Liver (tissue), 9 donors: ENCODE measurements around the gene ADPGK. TPM values are rescaled to one million over a fixed set of nuclear protein-coding genes. Genes with fewer than 3 reads are reported as not detected.

Experiments used
- DNase-seq: peaks from one replicate; pipeline ENCODE4 v3.0.0-alpha.2; 2017; ENCODE audit warnings: low spot score
- H3K27ac ChIP-seq, 2 donors: one replicate each; pipeline ENCODE4 v1.7.0; 2013; ENCODE audit warnings: inconsistent platforms in 2 of 2, low read length in 2 of 2, control low read depth in 1 of 2, low read depth in 1 of 2, mild to moderate bottlenecking in 1 of 2
- H3K27me3 ChIP-seq, 4 donors: one replicate each; pipeline versions ENCODE4 v1.6.1 to v1.7.0; 2013; ENCODE audit warnings: low read length in 3 of 4, inconsistent platforms in 1 of 4, mild to moderate bottlenecking in 1 of 4, moderate library complexity in 1 of 4; ENCODE audit not compliant: control insufficient read depth in 4 of 4, insufficient read depth in 4 of 4
- H3K36me3 ChIP-seq, 4 donors: one replicate each; pipeline versions ENCODE4 v1.6.1 to v1.7.0; 2013; ENCODE audit warnings: low read length in 3 of 4, mild to moderate bottlenecking in 3 of 4, low read depth in 1 of 4, moderate library complexity in 1 of 4; ENCODE audit not compliant: control insufficient read depth in 4 of 4, insufficient read depth in 3 of 4
- H3K4me1 ChIP-seq, 4 donors: one replicate each; pipeline versions ENCODE4 v1.6.1 to v1.7.0; 2013; ENCODE audit warnings: low read length in 3 of 4, mild to moderate bottlenecking in 3 of 4, moderate library complexity in 1 of 4; ENCODE audit not compliant: control insufficient read depth in 4 of 4, insufficient read depth in 4 of 4
- H3K4me3 ChIP-seq, 3 donors: one replicate each; pipeline versions ENCODE4 v1.6.1 to v1.7.0; 2013; ENCODE audit warnings: low read length in 3 of 3, control low read depth in 1 of 3, low read depth in 1 of 3, mild to moderate bottlenecking in 1 of 3
- H3K9ac ChIP-seq, 2 donors: one replicate each; pipeline ENCODE4 v1.7.0; 2013; ENCODE audit warnings: low read length in 2 of 2, mild to moderate bottlenecking in 2 of 2, moderate library complexity in 2 of 2, control low read depth in 1 of 2, low read depth in 1 of 2
- H3K9me3 ChIP-seq, 4 donors: one replicate each; pipeline versions ENCODE4 v1.6.1 to v1.7.0; 2013; ENCODE audit warnings: low read length in 3 of 4; ENCODE audit not compliant: control insufficient read depth in 4 of 4
- ATF3 ChIP-seq: IDR thresholded peaks from 2 replicates; pipeline ENCODE4 v1.6.1; 2016; ENCODE audit warnings: antibody characterized with exemption
- CTCF ChIP-seq: fragments of 150-350 bp; IDR thresholded peaks from 2 replicates; pipeline ENCODE4 v1.5.1; 2017; ENCODE audit warnings: improper control_type of control experiment, low read depth, low read length; ENCODE audit not compliant: missing input control
- EGR1 ChIP-seq, 2 donors: IDR thresholded peaks; 2 replicates each; pipeline ENCODE4 v1.6.1; 2016 to 2018; ENCODE audit warnings: antibody characterized with exemption in 2 of 2, low read depth in 2 of 2
- FOXA1 ChIP-seq: IDR thresholded peaks from 2 replicates; pipeline ENCODE4 v1.6.1; 2016; ENCODE audit warnings: antibody characterized with exemption
- FOXA2 ChIP-seq: IDR thresholded peaks from 2 replicates; pipeline ENCODE4 v1.6.1; 2016; ENCODE audit warnings: antibody characterized with exemption
- HNF4G ChIP-seq: IDR thresholded peaks from 2 replicates; pipeline ENCODE4 v1.6.1; 2016; ENCODE audit warnings: antibody characterized with exemption
- JUND ChIP-seq, 2 donors: IDR thresholded peaks; 2 replicates each; pipeline ENCODE4 v1.6.1; 2016; ENCODE audit warnings: antibody characterized with exemption in 2 of 2
- MAX ChIP-seq: IDR thresholded peaks from 2 replicates; pipeline ENCODE4 v1.6.1; 2016; ENCODE audit warnings: antibody characterized with exemption
- RAD21 ChIP-seq, 2 donors: IDR thresholded peaks; 2 replicates each; pipeline ENCODE4 v1.6.1; 2016; ENCODE audit warnings: antibody characterized with exemption in 2 of 2, mild to moderate bottlenecking in 2 of 2
- REST ChIP-seq: IDR thresholded peaks from 2 replicates; pipeline ENCODE4 v1.6.1; 2016; ENCODE audit warnings: antibody characterized with exemption, mild to moderate bottlenecking
- RXRA ChIP-seq, 2 donors: IDR thresholded peaks; 2 replicates each; pipeline ENCODE4 v1.6.1; 2017 to 2018; ENCODE audit warnings: antibody characterized with exemption in 2 of 2, mild to moderate bottlenecking in 1 of 2
- SP1 ChIP-seq: IDR thresholded peaks from 2 replicates; pipeline ENCODE4 v1.6.1; 2018; ENCODE audit warnings: antibody characterized with exemption, mild to moderate bottlenecking
- TAF1 ChIP-seq: conservative IDR thresholded peaks from 2 replicates; pipeline ENCODE4 v1.6.1; 2016; ENCODE audit warnings: antibody characterized with exemption, mild to moderate bottlenecking
- YY1 ChIP-seq: IDR thresholded peaks from 2 replicates; pipeline ENCODE4 v1.6.1; 2016; ENCODE audit warnings: antibody characterized with exemption, mild to moderate bottlenecking
- ZBTB33 ChIP-seq: IDR thresholded peaks from 2 replicates; pipeline ENCODE4 v1.6.1; 2016; ENCODE audit warnings: antibody characterized with exemption
- WGBS: extraction: QIAGEN DNeasy Blood & Tissue Kit; methylation state at CpG from one replicate; pipeline ENCODE4 v1.1.7; 2013; 5-methylcytosine and 5-hydroxymethylcytosine counted together
- polyA plus RNA-seq, 2 donors: library from polyadenylated mRNA; stranded (reverse) in 1 of 2; unstranded in 1 of 2; fragments of 200-250 nt in 1 of 2; fragments of >200 nt in 1 of 2; fragmentation: Nextera tagmentation in 1 of 2; extraction: Ambion mirVana in 1 of 2; gene quantifications; one replicate each; pipeline versions ENCODE4 v1.2.1 to v1.2.3, GENCODE V29; 2013 to 2015
- total RNA-seq, 2 donors: library from RNA; depleted of rRNA; stranded (reverse); fragments of >200 nt; gene quantifications; one replicate each; pipeline ENCODE4 v1.2.3, GENCODE V29; 2014
- donor health status: healthy.
- donor health status: healthy.
- donor health status: healthy.
- donor health status: healthy.
- donor health status: healthy.

ADPGK gene
- total and polyA plus RNA-seq, 4 donors: 12.2 to 35.5 (median 20.0) TPM

- Histone ChIP-seq H3K27ac (no peak overlapping the region), H3K9me3 (no peaks in the 10 kb centered on the region), H3K4me1 (no peaks in the 10 kb centered on the region), H3K4me3 (no peak overlapping the region), H3K36me3 (no peaks in the 10 kb centered on the region), H3K9ac (no peak overlapping the region), H3K27me3 (no peaks in the 10 kb centered on the region)
- no peak for TF ChIP-seq JUND (IDR thresholded peaks at IDR 0.05)
- DNase-seq: no peak
These were observed 43.7 kb upstream of the ADPGK start for GRCh38 chr15:72827226-72827625.

GRCh38 chr15:72826611-72827010, 43.1 kb upstream of the ADPGK start:
- no peak overlapping the region for H3K4me3 ChIP-seq
- WGBS: 90% methylated on average over 9 of the region's 9 CpGs
- H3K4me1 ChIP-seq: no peaks in the 10 kb centered on the region
- H3K9ac ChIP-seq: no peak overlapping the region
- no peak for DNase-seq
- H3K9me3 ChIP-seq: no peaks in the 10 kb centered on the region
- no peaks in the 10 kb centered on the region for H3K36me3 ChIP-seq
- no peak for TF ChIP-seq RXRA (IDR thresholded peaks at IDR 0.05)
- no peak for TF ChIP-seq FOXA1
- TF ChIP-seq EGR1 (IDR thresholded peaks at IDR 0.05; ENCODE audit: low read depth in 2 of 2): no peak
- no peak for TF ChIP-seq ATF3
- no peak for TF ChIP-seq MAX
- no peak for TF ChIP-seq JUND (IDR thresholded peaks at IDR 0.05)
- no peak for TF ChIP-seq HNF4G
- no peak for TF ChIP-seq RAD21 (IDR thresholded peaks at IDR 0.05)
- TF ChIP-seq REST: no peak
- no peak for TF ChIP-seq CTCF
- TF ChIP-seq YY1: no peak
- no peak for TF ChIP-seq SP1
- H3K27me3 ChIP-seq: no peaks in the 10 kb centered on the region
- H3K27ac ChIP-seq: no peak overlapping the region

- no peaks in the 10 kb centered on the region for H3K4me1 ChIP-seq
- H3K9me3 ChIP-seq: no peaks in the 10 kb centered on the region
- H3K36me3 ChIP-seq: no peaks in the 10 kb centered on the region
- H3K27me3 ChIP-seq: no peaks in the 10 kb centered on the region
- H3K27ac ChIP-seq: no peak overlapping the region
- 84% methylated on average over 4 of the region's 4 CpGs for WGBS
- no peak overlapping the region for H3K9ac ChIP-seq
- no peak for DNase-seq
- no peak overlapping the region for H3K4me3 ChIP-seq
- TF ChIP-seq RXRA (IDR thresholded peaks at IDR 0.05) (no peak), TAF1 (no peak), FOXA2 (no peak), REST (no peak), ATF3 (no peak), HNF4G (no peak), SP1 (no peak), ZBTB33 (no peak)
These were observed 42.3 kb upstream of the ADPGK start for GRCh38 chr15:72825829-72826228.
